NCI-H748 (cell line): Measurements from ENCODE around the gene ARHGEF38.
"Not testable (repeated sequence)": the region's sequence is repeated elsewhere in the genome, so short reads cannot be mapped to it uniquely, and the experiment has no call there.

Source experiments
- DNase-seq: peaks from one replicate; lab custom pipeline; 2025; ENCODE audit not compliant: unreplicated experiment; lab: John Stamatoyannopoulos, UW

ARHGEF38 gene

DNA sequence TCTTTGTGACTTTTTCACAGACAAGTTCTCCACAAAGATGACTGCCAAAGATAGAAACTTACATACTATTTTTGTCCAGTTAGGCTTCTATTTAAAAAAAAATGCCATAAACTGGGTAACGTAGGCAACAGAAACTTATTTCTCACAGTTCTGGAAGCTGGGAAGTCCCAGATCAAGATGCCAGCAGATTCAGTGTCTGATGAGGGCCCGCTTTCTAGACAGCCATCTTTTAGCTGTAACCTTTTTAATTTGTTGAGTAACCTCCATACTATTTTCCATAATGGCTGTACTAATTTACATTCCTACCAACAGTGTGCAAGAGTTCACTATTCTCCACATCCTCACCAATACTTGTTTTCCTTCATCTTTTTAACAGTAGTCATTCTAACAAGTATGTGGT, 55.5 kb downstream of the ARHGEF38 start:
- no peak for DNase-seq

DNA sequence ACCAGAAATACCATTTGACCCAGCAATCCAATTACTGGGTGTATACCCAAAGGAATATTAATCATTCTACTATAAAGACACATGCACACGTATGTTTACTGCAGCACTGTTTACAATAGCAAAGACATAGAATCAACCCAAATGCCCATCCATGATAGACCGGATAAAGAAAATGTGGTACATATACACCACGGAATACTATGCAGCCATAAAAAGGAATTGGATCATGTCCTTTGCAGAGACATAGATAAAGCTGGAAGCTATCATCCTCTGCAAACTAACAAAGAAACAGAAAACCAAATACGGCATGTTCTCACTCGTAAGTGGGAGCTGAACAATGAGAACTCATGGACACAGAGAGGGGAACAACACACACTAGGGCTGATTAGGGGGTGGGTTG, 57.4 kb downstream of the ARHGEF38 start:
- DNase-seq: not testable (repeated sequence)

DNA sequence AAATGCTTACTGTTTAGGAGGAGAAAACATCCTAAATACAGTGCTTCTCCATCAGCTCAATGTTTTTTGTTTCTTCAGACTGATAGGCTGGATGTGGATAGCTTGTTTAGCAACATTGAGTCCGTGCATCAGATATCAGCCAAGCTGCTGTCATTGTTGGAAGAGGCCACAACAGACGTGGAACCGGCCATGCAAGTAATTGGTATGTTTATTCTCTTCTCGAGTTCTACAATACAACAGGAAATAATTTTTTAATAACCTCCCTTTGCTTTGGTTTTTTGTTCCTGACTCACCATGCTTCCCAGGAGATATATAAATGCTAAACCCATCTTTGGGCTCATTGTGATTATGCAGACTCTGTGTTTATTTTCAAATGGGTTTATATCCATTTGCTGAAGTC, 60.9 kb downstream of the ARHGEF38 start:
- DNase-seq: peak; percentile 96

DNA sequence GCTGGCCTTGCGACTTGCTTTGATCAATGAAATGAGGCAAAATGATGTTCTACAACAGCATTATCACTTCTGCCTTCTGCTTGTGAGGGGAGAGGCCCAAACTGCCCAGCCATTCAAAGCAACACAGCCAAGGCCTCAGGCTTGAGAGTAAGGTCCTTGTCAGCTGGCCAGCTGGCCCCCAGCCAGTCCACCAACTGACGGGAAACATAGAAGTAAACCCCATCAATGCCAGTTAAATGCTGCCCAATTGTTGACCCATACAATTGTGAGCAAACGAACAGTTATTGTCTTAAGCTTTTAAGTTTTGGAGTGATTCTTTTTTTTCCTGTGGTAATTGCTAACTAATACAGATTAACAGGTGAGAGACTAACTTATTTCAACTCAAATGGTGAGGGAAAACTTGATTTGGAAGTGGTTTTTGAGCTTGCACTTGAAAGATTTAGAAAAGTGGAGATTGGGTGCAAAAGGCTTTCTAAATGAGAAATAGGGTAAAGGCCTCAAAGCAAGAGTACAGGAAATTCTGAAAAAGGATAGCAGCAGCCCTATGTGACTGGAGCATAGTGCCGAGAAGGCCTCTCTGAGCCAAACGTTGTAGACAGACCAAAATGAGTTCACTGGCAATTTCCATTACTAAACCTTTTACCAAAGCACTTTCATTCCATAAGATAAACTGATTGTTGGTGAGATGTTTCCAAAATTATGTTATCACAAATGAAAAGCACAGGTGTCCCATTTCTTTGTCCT, 66.9 kb downstream of the ARHGEF38 start:
- peak; percentile 97 for DNase-seq

DNA sequence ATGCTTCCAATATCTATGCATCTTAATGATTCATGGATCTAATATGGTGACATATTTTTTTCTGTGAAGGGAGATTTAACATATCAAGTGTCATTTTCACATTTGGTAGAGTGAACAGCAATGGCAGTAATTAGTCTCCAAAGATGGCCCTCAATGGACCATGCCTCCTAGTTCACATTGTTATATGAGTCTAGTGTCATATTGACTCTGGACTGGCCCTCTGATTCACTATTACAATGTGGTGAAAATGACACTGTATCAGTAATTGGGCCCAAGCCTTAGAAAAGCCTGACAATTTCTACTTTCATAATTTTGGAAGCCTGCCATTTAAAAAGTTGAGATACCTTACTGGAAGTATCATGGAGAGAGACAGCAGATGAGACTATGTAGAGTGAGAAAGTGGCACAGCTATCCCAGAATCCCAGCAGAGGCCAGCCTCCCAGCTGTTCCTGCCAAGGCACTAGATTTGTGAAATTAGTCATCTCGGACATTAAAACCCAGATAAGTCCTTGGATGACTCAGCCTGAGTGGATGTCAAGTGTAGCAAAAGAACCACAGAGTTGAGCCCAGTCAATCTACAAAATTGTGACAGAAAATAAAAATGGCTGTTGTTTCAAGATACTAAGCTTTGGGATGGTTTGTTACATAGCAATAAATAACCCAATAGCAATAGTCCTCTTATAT, 68.4 kb downstream of the ARHGEF38 start:
- DNase-seq: peak; percentile 14

DNA sequence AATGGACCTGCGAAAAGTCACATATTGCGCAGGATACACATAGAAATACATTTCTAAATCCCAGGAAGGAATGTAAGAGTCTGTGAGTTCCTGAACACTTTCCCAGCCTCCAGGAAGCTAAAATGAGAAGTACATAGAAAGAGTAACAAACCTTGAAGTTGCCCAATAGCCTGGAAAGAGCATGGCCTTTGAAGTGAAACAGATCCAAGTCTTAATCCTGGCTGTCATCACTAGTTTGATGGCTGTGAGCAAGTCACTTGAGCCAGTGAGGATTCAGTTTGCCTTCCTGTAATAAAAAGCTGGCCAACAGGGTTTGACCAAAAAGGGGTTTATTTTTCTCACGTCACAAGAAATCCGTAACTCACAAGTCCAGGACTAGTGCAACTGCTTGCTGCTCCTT, 69.8 kb downstream of the ARHGEF38 start:
- no peak for DNase-seq

DNA sequence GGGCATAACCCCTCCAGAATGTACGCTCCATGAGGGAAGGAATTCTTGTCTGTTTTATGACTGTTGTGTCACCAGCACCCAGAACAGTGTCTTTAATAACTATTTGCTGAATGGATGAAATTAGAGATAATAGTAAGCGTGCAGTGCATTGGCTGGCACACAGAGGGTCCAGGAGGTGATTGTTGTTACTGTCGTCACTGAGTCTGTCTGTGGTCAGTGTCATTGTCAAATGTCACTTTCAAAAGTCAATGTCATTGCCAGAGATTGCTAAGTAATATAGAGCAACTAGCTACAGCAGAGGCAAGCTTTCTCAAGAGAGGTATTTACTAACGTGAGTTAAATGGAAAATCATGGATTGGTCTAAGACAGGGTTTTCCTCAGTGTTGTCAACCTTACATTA, 70.7 kb downstream of the ARHGEF38 start:
- DNase-seq: no peak

DNA sequence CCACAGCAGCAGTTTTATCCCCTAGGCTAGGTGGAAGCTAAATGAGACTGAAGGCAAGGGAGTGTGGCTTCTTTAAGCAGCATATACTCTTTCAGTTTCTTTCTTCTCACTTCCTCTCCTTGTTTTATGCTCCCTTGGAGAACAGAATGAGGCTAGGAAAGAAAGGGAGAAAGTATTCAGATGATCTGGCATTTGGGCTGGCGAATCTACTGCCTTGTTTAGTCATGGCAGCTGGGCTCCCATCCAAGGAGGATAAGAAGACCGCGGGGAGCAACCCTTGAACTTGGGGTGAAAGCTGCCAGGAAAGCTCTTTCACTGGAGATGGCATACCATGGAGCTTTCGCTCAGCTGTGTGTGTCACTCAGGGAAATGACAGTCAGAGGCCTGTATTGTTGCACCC, 72.1 kb downstream of the ARHGEF38 start:
- no peak for DNase-seq

DNA sequence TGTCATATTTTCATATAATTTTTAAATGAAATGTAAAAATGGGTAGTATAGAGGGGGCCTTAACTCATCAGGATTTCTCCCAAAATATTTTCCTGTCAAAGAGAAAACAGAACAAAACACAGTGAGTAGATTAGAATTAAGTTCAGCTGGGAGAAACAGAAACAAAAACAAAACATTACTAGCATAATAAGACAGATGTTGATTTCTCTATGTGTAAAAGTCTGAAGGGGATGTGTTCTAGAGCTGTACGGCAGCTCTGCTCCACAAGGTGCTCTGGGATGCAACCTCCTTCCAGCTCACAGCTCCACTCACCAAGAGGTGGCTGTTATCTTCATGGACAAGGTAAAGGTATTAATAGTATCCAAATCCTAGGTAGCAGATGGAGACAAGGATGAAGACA, 72.8 kb downstream of the ARHGEF38 start:
- DNase-seq: no peak

DNA sequence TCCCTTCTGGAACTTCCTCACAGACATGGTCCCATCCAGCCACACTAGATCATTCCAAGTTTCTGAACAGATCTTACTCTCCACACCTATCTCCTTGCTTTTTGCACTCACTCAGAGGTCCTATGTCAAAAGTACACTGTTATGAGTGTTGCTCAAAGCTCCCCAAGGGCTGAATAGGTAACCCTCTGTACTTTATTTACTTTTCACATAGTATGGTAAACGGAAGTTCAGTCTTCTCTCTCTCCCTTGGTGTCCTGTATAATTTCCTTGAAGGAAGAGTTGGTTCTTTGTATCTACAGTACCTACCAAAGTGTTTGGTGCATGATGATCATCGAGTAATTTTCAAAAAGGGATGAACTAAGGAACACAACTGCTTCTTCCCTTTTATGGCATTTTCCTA, 74.4 kb downstream of the ARHGEF38 start:
- no peak for DNase-seq

DNA sequence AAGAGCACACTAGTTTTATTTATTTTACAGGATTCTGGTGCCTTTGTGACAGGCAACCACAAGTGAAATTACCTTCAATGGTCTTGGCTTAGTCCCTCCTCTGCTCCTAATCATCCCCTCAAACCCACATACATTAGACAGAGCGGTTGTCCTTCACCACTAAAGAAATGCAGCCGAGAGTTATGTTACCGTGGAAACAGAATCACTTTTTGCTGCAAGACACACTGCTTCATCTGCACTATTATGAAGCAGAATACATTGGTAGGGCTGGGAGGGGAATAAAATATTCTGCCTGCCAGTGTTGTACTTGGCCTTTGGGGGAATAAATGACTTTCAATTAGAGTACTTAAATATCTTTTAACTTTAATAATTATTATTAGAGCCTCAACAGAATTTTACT, 75.2 kb downstream of the ARHGEF38 start:
- peak; percentile 3 for DNase-seq

DNA sequence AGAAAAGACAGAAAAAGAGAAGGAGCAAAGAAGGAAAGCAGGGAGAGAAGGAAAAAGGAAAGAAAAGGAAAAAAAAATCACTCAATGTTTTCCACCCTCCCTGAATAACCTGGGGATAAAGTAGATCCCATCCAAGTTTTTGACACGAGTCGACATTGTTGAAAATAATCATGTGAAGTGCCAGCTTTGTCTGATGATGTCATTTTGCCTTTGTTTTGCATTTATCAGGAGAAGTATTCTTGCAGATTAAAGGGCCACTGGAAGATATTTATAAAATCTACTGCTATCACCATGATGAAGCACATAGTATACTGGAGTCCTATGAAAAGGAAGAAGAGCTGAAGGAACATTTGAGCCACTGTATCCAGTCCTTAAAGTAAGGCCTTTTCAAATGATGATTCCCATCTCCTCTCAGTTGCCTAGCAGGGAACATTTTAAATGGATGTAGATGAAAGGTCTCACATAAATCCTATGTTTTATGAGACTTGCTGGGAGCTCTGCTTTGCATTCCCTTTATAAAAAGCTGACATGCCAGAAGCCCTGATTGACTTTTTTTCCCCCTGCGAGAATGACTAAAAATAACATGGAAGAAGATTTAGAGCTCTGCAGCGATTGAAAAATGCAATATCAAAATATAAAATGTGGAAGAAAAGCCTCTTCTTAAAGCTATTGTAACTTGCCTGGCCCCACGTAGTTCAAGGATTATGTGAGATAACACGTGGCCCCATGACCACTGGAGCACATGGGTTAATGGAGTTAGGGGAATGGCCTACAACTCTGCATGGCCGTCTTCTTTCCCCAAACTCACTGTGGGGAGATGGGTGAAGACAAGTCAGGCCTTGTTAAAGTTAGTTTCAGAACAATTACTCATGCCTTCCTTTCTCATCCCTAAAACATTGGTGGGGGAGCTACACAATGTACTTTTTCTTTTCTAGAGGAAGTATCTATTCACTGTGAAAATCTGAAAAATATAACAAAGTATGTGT, 78.5 kb downstream of the ARHGEF38 start:
- no peak for DNase-seq

DNA sequence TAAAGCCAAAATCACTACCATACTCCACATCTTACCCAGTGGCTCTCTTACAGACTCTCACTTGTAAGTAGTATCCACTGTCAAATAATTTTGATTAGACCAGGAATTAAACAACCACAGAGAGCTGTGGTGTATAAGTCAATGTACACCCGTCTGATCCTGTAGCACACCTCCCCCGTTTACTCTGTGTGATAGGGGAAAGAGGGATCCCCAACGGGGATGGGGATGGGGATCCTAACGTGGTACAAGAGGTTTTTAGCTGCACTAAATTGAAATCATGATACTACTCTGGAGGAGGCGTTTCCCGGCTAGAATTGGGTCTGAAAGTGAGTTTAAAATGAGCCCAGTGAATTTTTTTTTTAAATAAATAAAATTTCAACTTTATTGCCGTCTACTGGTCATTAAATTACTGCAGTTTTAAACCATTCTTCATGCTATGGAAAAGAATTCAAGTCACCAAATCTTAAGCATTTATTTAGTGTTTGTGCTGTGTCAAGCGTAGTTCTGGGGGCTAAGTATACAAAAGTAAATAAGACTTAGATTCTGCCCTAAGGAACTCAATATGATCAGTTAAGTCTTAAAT, 79.5 kb downstream of the ARHGEF38 start:
- DNase-seq: peak; percentile 8

DNA sequence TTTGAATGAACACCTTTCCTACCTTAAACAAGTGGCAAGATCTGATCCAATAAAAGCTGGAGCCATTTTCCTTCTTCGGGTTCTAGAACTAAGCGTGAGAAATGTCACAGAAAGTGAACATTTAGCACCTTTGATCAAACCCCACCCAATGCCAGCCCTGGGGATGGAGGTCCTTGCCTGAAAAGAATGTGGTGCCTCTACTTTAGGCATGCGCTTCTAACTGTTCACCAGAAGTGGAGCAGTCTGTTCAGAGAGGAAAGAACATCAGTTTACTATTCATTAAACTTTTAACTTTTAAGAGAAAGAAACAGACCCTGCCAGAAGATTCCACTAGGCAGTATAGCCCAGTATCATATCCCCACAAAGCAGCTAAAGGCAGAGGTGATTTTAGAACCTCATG, 80.2 kb downstream of the ARHGEF38 start:
- no peak for DNase-seq

DNA sequence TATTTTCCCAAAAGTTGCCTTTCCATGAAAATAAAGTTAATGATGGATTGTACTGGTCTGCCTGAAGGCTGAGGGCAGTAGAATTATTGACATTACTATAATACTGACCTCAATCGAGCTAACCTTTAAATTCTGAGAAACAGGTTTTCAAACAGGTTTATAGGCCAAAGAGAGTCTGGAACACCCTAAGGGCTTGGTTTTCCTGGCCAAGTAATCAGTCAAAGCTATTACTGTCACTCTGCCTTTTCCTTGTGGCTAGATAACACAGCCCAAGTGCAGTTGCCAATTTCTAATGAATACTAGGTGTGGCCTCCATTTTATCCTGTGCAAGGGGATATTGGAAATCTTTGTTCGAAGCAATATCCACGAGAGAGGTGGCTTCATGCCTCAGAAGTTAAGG, 80.8 kb downstream of the ARHGEF38 start:
- DNase-seq: peak; percentile 31

DNA sequence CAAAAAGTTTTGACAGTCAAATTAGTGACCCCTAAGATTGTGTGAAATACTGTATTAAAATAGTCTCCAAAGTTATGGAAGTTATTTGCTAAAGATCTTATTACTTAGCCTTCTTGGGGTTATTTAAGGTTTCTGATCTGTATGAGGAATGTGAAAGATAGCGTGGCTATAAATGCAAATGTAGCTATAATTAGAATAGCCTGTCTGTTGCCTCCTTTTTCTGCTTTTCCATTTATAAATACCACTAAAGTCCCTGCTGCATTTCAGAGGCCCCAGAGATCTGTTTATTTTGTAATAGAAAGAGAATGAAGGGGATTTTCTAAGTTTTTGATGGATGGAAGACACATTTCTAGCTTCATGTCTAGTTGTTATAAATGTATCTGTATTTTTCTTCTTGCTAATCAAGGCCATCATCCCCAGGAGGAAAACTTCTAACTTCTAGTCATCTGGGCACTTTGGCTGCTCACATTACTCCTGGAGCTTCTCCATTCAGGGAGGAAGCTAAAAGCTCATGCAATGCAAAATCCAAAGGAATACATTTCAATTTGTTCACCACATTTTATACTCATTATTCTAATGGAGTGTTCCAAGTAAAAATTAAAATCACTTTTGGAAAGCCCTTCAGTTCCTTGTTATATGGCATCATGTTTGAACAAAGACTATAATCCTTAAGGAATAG, 82.1 kb downstream of the ARHGEF38 start:
- no peak for DNase-seq

DNA sequence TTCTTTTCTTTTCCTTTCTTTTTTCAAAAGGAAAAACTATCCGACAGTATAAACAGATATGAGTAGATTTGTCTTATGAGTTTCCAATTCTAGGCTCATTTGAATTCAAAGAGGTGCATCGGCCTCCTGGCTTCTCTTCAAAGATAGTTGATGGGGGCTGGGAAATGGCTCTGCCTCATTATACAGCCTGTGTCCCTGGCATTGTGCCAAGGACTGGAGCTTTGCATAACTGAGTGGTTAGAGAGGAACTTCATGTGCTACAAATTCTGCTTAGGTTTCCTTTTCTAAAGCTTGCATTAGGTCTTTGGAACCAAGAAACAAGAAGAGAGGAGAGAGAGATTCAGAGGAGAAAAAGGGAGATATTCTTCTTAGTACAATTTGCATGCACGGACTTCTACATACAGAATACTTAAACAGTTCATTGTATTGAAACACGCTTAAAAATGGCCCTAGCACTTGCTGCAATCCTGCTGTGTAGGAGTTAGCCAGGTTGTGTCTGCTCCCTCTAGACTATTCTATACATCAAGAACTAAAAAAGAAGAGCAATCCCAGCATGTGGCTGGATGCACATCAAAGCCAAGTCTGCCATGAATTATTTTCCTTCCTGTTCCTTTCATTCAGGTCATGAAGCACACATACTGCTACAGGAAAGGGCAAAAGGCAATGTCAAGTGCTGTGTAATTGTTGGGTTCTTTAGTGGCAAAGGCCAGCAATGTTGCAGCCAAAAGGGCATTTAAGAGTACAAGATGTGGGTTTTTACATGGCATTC, 85.2 kb downstream of the ARHGEF38 start:
- DNase-seq: peak; percentile 86

DNA sequence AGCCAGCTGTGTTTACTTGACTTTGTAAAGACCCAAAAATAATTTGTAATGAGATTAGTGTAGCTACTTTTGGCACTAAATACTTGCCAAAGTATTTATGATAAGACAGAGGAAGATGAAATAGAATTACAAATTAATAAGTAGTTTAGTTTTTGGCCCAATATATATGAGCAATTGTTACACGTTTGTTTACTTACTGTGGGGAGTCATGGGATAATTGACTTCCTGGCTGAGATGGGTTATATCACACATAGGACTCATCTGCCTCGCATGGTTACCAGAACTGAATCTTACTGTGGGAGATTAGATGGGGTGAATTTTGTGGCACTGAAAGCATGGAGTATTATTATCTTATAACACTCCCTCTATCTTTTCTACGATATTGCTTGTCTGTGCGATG, 89.4 kb downstream of the ARHGEF38 start:
- DNase-seq: peak; percentile 50

DNA sequence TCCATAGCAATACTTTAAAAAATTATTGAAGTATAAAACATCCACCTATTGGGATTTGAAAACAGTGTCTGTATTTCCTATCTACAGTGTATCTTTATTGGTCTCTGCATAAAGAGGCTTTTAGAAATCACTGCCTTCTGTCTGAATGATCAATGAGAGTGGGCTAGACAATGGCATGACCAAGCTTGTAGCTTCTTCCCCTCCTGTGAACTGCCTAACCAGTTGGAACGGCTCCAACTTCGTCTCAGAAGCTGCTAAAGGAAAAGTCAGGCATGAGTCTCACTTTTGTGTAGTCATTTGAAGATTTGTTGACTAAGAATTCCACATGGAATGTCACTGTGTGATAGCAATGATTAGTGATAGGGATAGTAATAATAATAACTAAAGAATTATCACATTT, 91.8 kb downstream of the ARHGEF38 start:
- peak; percentile 34 for DNase-seq

DNA sequence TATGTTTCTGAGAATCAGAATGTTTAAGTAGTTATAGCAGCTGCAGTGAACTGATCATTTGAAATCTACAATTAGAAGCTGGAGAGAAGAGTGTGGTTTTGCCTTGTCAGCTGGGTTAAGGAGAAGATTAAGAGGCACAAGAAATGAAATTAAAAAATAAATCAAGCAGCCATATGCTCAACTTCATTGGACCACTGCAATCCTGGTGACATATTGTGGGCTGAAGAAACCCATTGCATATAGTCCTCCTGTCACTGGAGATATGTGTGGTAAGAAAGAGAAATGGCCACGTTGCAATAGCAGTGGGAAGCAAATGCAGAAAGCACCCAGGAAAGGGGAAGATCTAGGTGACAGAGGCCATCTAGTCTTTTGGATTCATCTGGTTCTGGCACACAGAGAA, 93.0 kb downstream of the ARHGEF38 start:
- no peak for DNase-seq
